Neural cell (in vitro differentiated cells): ENCODE measurements around the gene SYVN1.

Experiments used
- EZH2 ChIP-seq: fragments of 200-600, 300-800 bp; shearing (Covaris generic), sonication (generic); IDR thresholded peaks from 2 replicates; pipeline ENCODE4 v1.6.1; 2014; ENCODE audit warnings: antibody characterized with exemption, low read length, borderline replicate concordance, mild to moderate bottlenecking; ENCODE audit not compliant: insufficient read depth, poor library complexity, severe bottlenecking
- TAF1 ChIP-seq: IDR thresholded peaks from 2 replicates; pipeline ENCODE4 v1.6.1; 2012; ENCODE audit warnings: low read depth

- TF ChIP-seq TAF1 (no peak), EZH2 (no peak)
Observed at GRCh38 chr11:65165410-65166317, 31.3 kb upstream of the SYVN1 start.
